ENCODE data around the gene RFK. TPM values are rescaled to one million over a fixed set of nuclear protein-coding genes. Genes with fewer than 3 reads are reported as not detected.

RFK gene
- total and polyA plus RNA-seq, 9 of the 15 experiments (the other 6 are each of a cell fraction or from before 2014, with no cell fraction given): 3.8 to 51.1 (median 14.8) TPM

DNA sequence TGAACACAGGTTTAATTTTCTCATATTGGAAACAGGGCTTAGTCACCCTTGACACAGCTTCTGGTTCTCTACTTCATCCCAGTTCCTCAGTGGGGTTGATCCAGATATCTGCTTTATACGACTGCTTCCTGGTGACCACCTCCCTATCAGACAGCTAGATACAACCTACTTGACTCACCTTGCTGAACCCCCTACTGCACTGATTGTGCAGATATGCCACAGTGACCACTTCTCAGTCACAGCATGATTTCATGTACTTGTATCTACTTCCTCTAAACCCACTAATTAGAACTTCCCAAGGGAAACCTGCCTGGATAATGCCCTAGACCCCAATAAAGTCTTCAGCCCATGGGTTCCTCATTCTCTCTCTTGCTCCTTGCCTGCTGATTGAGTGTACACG is 18.4 kb upstream of the RFK start:
- Histone ChIP-seq H3K4me2 (ENCODE audit: insufficient read depth, low read length) (no peak overlapping the region), H2AFZ (ENCODE audit: low read depth, low read length) (no peak overlapping the region), H3K4me3 (no peak overlapping the region), H3K27ac (ENCODE audit: extremely low read depth, low read depth, low read length) (no peak overlapping the region), H3K27me3 (ENCODE audit: control insufficient read depth in 2 of 2, insufficient read depth in 2 of 2, low read length in 2 of 2) (no peaks in the 10 kb centered on the region; a peak in 1 of 5 replicates), H3K9ac (ENCODE audit: insufficient read depth in 1 of 2, low read depth in 2 of 2, low read length in 2 of 2) (no peak overlapping the region), H3K79me2 (ENCODE audit: control insufficient read depth, insufficient read depth, low read length) (no peaks in the 10 kb centered on the region), H3K4me1 (replicated peaks in 1 of 2; ENCODE audit: control insufficient read depth in 2 of 2, insufficient read depth in 2 of 2, low read length in 2 of 2) (no peaks in the 10 kb centered on the region), H3K36me3 (ENCODE audit: control insufficient read depth, insufficient read depth, low read length) (no peaks in the 10 kb centered on the region), H3K9me1 (ENCODE audit: control insufficient read depth, insufficient read depth, low read length) (no peaks in the 10 kb centered on the region), H4K20me1 (replicated peaks; ENCODE audit: control insufficient read depth, insufficient read depth, low read length) (no peaks in the 10 kb centered on the region), H3K9me3 (replicated peaks; ENCODE audit: control insufficient read depth, insufficient read depth, low read depth, low read length) (no peaks in the 10 kb centered on the region)
- in situ Hi-C loops (cut with MboI): no loop called here
- no TSS peak for BruUV-seq (replicated peaks)
- ChIA-PET POLR2A (no interaction called here), CTCF (ENCODE audit: low intra/inter-chr PET ratio) (no interaction called here)
- ATAC-seq: no peak
- 0% methylated on average over 1 of the region's 2 CpGs for WGBS (ENCODE audit: insufficient coverage, low coverage, missing lambda C conversion rate)
- FAIRE-seq: no peak
- intact Hi-C loops (cut with micrococcal nuclease): loop anchor here (10.0 kb wide), 1 partner anchor 48 kb away; no protein-coding TSS in a partner anchor
- DNase-seq (ENCODE audit: extremely low read depth in 1 of 4, low spot score in 3 of 4): no peak
- TF ChIP-seq, protein P1, sequence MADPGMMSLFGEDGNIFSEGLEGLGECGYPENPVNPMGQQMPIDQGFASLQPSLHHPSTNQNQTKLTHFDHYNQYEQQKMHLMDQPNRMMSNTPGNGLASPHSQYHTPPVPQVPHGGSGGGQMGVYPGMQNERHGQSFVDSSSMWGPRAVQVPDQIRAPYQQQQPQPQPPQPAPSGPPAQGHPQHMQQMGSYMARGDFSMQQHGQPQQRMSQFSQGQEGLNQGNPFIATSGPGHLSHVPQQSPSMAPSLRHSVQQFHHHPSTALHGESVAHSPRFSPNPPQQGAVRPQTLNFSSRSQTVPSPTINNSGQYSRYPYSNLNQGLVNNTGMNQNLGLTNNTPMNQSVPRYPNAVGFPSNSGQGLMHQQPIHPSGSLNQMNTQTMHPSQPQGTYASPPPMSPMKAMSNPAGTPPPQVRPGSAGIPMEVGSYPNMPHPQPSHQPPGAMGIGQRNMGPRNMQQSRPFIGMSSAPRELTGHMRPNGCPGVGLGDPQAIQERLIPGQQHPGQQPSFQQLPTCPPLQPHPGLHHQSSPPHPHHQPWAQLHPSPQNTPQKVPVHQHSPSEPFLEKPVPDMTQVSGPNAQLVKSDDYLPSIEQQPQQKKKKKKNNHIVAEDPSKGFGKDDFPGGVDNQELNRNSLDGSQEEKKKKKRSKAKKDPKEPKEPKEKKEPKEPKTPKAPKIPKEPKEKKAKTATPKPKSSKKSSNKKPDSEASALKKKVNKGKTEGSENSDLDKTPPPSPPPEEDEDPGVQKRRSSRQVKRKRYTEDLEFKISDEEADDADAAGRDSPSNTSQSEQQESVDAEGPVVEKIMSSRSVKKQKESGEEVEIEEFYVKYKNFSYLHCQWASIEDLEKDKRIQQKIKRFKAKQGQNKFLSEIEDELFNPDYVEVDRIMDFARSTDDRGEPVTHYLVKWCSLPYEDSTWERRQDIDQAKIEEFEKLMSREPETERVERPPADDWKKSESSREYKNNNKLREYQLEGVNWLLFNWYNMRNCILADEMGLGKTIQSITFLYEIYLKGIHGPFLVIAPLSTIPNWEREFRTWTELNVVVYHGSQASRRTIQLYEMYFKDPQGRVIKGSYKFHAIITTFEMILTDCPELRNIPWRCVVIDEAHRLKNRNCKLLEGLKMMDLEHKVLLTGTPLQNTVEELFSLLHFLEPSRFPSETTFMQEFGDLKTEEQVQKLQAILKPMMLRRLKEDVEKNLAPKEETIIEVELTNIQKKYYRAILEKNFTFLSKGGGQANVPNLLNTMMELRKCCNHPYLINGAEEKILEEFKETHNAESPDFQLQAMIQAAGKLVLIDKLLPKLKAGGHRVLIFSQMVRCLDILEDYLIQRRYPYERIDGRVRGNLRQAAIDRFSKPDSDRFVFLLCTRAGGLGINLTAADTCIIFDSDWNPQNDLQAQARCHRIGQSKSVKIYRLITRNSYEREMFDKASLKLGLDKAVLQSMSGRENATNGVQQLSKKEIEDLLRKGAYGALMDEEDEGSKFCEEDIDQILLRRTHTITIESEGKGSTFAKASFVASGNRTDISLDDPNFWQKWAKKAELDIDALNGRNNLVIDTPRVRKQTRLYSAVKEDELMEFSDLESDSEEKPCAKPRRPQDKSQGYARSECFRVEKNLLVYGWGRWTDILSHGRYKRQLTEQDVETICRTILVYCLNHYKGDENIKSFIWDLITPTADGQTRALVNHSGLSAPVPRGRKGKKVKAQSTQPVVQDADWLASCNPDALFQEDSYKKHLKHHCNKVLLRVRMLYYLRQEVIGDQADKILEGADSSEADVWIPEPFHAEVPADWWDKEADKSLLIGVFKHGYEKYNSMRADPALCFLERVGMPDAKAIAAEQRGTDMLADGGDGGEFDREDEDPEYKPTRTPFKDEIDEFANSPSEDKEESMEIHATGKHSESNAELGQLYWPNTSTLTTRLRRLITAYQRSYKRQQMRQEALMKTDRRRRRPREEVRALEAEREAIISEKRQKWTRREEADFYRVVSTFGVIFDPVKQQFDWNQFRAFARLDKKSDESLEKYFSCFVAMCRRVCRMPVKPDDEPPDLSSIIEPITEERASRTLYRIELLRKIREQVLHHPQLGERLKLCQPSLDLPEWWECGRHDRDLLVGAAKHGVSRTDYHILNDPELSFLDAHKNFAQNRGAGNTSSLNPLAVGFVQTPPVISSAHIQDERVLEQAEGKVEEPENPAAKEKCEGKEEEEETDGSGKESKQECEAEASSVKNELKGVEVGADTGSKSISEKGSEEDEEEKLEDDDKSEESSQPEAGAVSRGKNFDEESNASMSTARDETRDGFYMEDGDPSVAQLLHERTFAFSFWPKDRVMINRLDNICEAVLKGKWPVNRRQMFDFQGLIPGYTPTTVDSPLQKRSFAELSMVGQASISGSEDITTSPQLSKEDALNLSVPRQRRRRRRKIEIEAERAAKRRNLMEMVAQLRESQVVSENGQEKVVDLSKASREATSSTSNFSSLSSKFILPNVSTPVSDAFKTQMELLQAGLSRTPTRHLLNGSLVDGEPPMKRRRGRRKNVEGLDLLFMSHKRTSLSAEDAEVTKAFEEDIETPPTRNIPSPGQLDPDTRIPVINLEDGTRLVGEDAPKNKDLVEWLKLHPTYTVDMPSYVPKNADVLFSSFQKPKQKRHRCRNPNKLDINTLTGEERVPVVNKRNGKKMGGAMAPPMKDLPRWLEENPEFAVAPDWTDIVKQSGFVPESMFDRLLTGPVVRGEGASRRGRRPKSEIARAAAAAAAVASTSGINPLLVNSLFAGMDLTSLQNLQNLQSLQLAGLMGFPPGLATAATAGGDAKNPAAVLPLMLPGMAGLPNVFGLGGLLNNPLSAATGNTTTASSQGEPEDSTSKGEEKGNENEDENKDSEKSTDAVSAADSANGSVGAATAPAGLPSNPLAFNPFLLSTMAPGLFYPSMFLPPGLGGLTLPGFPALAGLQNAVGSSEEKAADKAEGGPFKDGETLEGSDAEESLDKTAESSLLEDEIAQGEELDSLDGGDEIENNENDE (IDR thresholded peaks at IDR 0.05; ENCODE audit: low read depth, low read length): no peak
- no peak for TF ChIP-seq ZNF445 (CRISPR knock-in tag; IDR thresholded peaks at IDR 0.05; ENCODE audit: low read depth)
- TF ChIP-seq CHCHD3 (CRISPR knock-in tag; IDR thresholded peaks at IDR 0.05): no peak
- TF ChIP-seq RBM22 (IDR thresholded peaks at IDR 0.05; ENCODE audit: low read depth, low read length, poor library complexity, severe bottlenecking): no peak
- TF ChIP-seq ZNF224 (CRISPR knock-in tag; IDR thresholded peaks at IDR 0.05): no peak
